Left ventricle myocardium inferior (tissue), 1 donor: Measurements from ENCODE around the gene PTGER1. TPM values are rescaled to one million over a fixed set of nuclear protein-coding genes. Genes with fewer than 3 reads are reported as not detected.
"Not testable (repeated sequence)": the region's sequence is repeated elsewhere in the genome, so short reads cannot be mapped to it uniquely, and the experiment has no call there.

Experiments
- DNase-seq: peaks from one replicate; pipeline ENCODE4 v3.0.0-alpha.2; 2020
- H3K27ac ChIP-seq: fragments of 200-600 bp; replicated peaks from 2 replicates; pipeline ENCODE4 v1.8.0; 2021
- H3K27me3 ChIP-seq: fragments of 200-600 bp; 2 replicates; pipeline ENCODE4 v1.8.0; 2021; ENCODE audit warnings: low read depth
- H3K36me3 ChIP-seq: fragments of 200-600 bp; 2 replicates; pipeline ENCODE4 v1.8.0; 2021
- H3K4me1 ChIP-seq: fragments of 200-600 bp; 2 replicates; pipeline ENCODE4 v1.8.0; 2021
- H3K4me3 ChIP-seq: fragments of 200-600 bp; 2 replicates; pipeline ENCODE4 v1.8.0; 2021; ENCODE audit warnings: mild to moderate bottlenecking, moderate library complexity
- H3K9me3 ChIP-seq: fragments of 200-600 bp; replicated peaks from 2 replicates; pipeline ENCODE4 v1.8.0; 2021
- CTCF ChIP-seq: fragments of 200-600 bp; IDR thresholded peaks from 2 replicates; pipeline ENCODE4 v1.8.0; 2021; ENCODE audit warnings: antibody characterized with exemption, mild to moderate bottlenecking, borderline replicate concordance
- intact Hi-C: fragments of 100-400 bp; cut with micrococcal nuclease; formaldehyde crosslinking; loops from one replicate; pipeline ENCODE4 v1.11.0; 2022
- total RNA-seq: library from RNA; stranded (reverse); fragmentation: NEBNext Ultra II Directional; extraction: Animal tissue kit (Norgen Biotek cat#: 25700); gene quantifications from one replicate; pipeline ENCODE4 v1.2.1, GENCODE V29; 2021
- donor health status: DM: no; HTN: yes; CAD: no; lungs with severe emphysema.

Gene PTGER1
- total RNA-seq, 1 donor from 2014 or later = not detected

- H3K36me3 ChIP-seq = peaks cover 94% of the 10 kb centered on the region
- no peak for TF ChIP-seq CTCF
- H3K27ac ChIP-seq = no peak overlapping the region
- H3K4me1 ChIP-seq = no peaks in the 10 kb centered on the region
- no peaks in the 10 kb centered on the region for H3K27me3 ChIP-seq
- intact Hi-C loops = no loop called here
- H3K9me3 ChIP-seq = no peaks in the 10 kb centered on the region
- no peak for DNase-seq
- no peak overlapping the region for H3K4me3 ChIP-seq
These were observed 15.5 kb downstream of the PTGER1 start for GRCh38 chr19:14459703-14460102.

DNA sequence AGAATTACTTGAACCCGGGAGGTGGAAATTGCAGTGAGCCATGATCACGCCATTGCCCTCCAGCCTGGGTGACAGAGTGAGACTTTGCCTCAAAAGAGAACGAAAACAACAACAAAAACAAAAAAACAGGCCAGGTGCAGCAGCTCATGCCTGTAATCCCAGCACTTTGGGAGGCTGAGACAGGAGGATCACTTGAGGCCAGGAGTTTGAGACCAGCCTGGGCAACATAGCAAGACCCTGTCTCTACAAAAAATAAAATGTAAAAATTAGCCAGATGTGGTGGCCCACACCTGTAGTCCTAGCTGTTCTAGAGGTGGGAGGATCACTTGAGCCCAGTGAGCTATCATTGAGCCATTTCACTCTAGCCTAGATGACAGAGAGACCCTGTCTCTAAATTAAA is 22.9 kb downstream of the PTGER1 start:
- not testable (repeated sequence) for H3K27ac ChIP-seq

DNA sequence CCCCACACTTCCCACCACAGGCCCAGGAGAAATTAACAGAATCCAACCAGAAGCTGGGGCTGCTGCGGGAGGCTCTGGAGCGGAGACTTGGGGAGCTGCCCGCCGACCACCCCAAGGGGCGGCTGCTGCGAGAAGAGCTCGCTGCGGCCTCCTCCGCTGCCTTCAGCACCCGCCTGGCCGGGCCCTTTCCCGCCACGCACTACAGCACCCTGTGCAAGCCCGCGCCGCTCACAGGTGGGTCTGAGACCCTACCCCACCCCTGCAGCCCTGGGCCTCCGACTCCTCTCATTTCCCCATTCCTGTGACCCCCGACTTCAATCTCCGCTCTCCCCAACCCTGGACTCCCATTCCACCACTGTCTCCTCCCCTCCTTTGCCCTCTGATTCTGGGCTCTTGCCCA is 24.3 kb downstream of the PTGER1 start:
- intact Hi-C loops = no loop called here
- Histone ChIP-seq H3K27ac (no peak overlapping the region), H3K27me3 (no peaks in the 10 kb centered on the region), H3K9me3 (no peaks in the 10 kb centered on the region), H3K4me3 (no peak overlapping the region), H3K4me1 (no peaks in the 10 kb centered on the region), H3K36me3 (peaks cover 100% of the 10 kb centered on the region)
- TF ChIP-seq CTCF = no peak
- no peak for DNase-seq

More for the DNA sequence above, 22.9 kb downstream of the PTGER1 start:
- H3K27me3 ChIP-seq, H3K4me3 ChIP-seq, intact Hi-C loops, H3K9me3 ChIP-seq, H3K4me1 ChIP-seq, DNase-seq: not testable (repeated sequence)
- H3K36me3 ChIP-seq = peaks cover 95% of the 10 kb centered on the region

DNA sequence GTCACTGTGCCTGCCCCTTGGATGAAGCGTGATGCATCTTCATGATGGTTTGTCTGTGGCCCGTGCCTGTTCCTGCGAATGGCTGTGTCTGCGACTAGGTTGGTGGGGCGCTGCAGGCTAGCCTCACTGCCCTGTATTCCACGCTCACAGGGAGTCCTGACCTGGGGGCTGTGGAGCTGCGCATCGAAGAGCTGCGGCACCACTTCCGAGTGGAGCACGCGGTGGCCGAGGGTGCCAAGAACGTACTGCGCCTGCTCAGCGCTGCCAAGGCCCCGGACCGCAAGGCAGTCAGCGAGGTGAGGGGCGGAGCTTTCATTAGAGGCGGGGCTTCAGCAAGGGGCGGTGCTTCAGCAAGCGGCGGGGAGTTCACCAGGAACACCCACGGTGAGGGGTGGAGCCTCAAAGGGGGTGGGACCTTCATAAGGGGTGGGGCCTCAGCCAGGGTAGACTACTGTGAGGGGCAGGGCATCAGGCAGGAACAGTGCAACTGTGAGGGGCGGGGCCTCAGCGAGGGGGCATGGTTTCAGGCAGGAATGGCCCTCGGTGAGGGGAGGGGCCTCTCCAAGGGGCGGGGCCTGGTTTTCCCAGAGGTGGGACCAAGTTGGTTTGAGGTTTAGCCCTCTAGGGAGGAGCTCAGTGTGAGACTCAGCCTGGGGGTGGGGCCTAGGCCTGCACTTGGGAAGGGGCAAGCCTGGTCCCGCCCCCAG is 24.8 kb downstream of the PTGER1 start:
- no peaks in the 10 kb centered on the region for H3K27me3 ChIP-seq
- peaks cover 100% of the 10 kb centered on the region for H3K36me3 ChIP-seq
- H3K9me3 ChIP-seq = no peaks in the 10 kb centered on the region
- intact Hi-C loops = no loop called here
- H3K4me3 ChIP-seq = no peak overlapping the region
- TF ChIP-seq CTCF = no peak
- no peak for DNase-seq
- H3K4me1 ChIP-seq = no peaks in the 10 kb centered on the region
- no peak overlapping the region for H3K27ac ChIP-seq

- Histone ChIP-seq H3K4me1 (no peaks in the 10 kb centered on the region), H3K36me3 (peaks cover 100% of the 10 kb centered on the region), H3K27me3 (no peaks in the 10 kb centered on the region), H3K27ac (no peak overlapping the region), H3K9me3 (no peaks in the 10 kb centered on the region), H3K4me3 (no peak overlapping the region)
- no peak for TF ChIP-seq CTCF
- intact Hi-C loops = no loop called here
- no peak for DNase-seq
These were observed 25.8 kb downstream of the PTGER1 start for GRCh38 chr19:14449321-14449720.

DNA sequence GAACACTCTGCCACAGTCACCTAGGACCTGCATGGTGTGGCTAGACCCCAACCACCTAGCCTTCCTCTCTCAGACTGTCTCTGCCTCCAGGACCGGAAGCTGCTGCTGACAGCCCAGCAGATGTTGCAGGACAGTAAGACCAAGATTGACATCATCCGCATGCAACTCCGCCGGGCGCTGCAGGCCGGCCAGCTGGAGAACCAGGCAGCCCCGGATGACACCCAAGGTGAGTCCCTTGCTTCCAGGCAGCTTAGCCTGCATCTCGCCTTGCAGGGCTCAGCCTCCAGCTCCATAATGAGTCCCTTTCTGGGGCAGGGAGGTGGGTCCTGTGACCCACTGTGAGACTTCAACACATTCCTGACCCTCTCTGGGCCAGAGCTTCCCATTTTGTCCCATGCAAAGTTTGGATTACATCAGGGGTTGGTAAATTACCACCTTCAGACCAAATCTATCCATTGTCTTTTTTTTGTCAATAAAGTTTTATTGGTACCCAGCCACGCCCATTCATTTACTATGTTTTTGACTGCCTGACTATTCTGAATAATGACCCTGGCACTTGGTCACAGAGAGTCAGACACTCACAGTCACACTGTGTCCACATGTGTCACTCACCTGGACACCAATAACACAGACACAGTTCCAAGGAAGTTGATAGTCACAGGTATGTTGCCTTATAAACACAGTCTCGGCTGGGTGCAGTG is 28.7 kb downstream of the PTGER1 start:
- Histone ChIP-seq H3K4me1 (peaks cover 1% of the 10 kb centered on the region), H3K27me3 (no peaks in the 10 kb centered on the region), H3K36me3 (peaks cover 100% of the 10 kb centered on the region), H3K27ac (no peak overlapping the region), H3K4me3 (no peak overlapping the region), H3K9me3 (no peaks in the 10 kb centered on the region)
- DNase-seq = no peak
- no peak for TF ChIP-seq CTCF
- intact Hi-C loops = no loop called here
